T-helper 2 cell (primary cell): ENCODE data around the gene RPLP2.

Source experiments
- DNase-seq, 5 experiments: peaks; one replicate each; pipeline versions ENCODE4 v3.0.0 to v3.0.0-alpha.2; 2012 to 2022
- total RNA-seq, 2 donors: gene quantifications; one replicate each; lab custom pipeline; 2026; lab: John Stamatoyannopoulos, UW

The RPLP2 gene
- total RNA-seq: 891 to 1,200 reads per million in 2 donors

GRCh38 chr11:809287-810039 is at the start of gene RPLP2:
TSS of gene RPLP2 (plus strand) at chr11:809967. CDS start at chr11:810235, 268 bp downstream.
- DNase-seq: peak; percentile 95 to 98 (median 97)

- DNase-seq: no peak
These were observed 49.5 kb upstream of the RPLP2 start for GRCh38 chr11:760236-760635.

- no peak for DNase-seq
These were observed 48.1 kb upstream of the RPLP2 start for GRCh38 chr11:761526-762108.

GRCh38 chr11:762421-763072 is 47.2 kb upstream of the RPLP2 start:
- DNase-seq: peak in 1 of 5 experiments; percentile 46

GRCh38 chr11:763073-763463 is 46.7 kb upstream of the RPLP2 start:
- no peak for DNase-seq

- DNase-seq: no peak
These were observed 46.0 kb upstream of the RPLP2 start for GRCh38 chr11:763549-764321.

- DNase-seq: no peak
These were observed 45.3 kb upstream of the RPLP2 start for GRCh38 chr11:764322-765024.

GRCh38 chr11:765025-765801 is 44.6 kb upstream of the RPLP2 start:
- DNase-seq: peak in 4 of 5 experiments; percentile 29 to 77 (median 48)

- DNase-seq: no peak
These were observed 44.0 kb upstream of the RPLP2 start for GRCh38 chr11:765802-766091.

GRCh38 chr11:766106-766935 is 43.4 kb upstream of the RPLP2 start:
- DNase-seq: no peak

- DNase-seq: no peak
These were observed 42.9 kb upstream of the RPLP2 start for GRCh38 chr11:766936-767210.

GRCh38 chr11:767238-767637 is 42.5 kb upstream of the RPLP2 start:
- DNase-seq: no peak

GRCh38 chr11:769887-770641 is 39.7 kb upstream of the RPLP2 start:
- DNase-seq: no peak

GRCh38 chr11:770642-771616 is 38.8 kb upstream of the RPLP2 start:
- DNase-seq: no peak

- no peak for DNase-seq
These were observed 38.1 kb upstream of the RPLP2 start for GRCh38 chr11:771617-772204.

GRCh38 chr11:772429-773390 is 37.1 kb upstream of the RPLP2 start:
- no peak for DNase-seq

- no peak for DNase-seq
These were observed 36.3 kb upstream of the RPLP2 start for GRCh38 chr11:773425-773824.
